Muscle layer of colon (tissue), 2 donors: ENCODE results near the gene ADPRH.
"Not testable (repeated sequence)": the region's sequence is repeated elsewhere in the genome, so short reads cannot be mapped to it uniquely, and the experiment has no call there.

Source experiments
- H3K27ac ChIP-seq: one replicate; pipeline ENCODE4 v1.7.0; 2013; ENCODE audit warnings: low read depth, mild to moderate bottlenecking, low read length, moderate library complexity
- H3K27me3 ChIP-seq, 2 donors: one replicate each; pipeline ENCODE4 v1.7.0; 2013; ENCODE audit warnings: low read length in 2 of 2, mild to moderate bottlenecking in 2 of 2; ENCODE audit not compliant: insufficient read depth in 2 of 2, control insufficient read depth in 1 of 2
- H3K36me3 ChIP-seq: one replicate; pipeline ENCODE4 v1.7.0; 2013; ENCODE audit warnings: mild to moderate bottlenecking, low read length; ENCODE audit not compliant: insufficient read depth
- H3K4me1 ChIP-seq: one replicate; pipeline ENCODE4 v1.7.0; 2013; ENCODE audit warnings: mild to moderate bottlenecking, low read length; ENCODE audit not compliant: insufficient read depth
- H3K4me3 ChIP-seq, 2 donors: one replicate each; pipeline ENCODE4 v1.7.0; 2013; ENCODE audit warnings: low read length in 2 of 2, low read depth in 1 of 2, mild to moderate bottlenecking in 1 of 2, moderate library complexity in 1 of 2
- H3K9ac ChIP-seq: one replicate; pipeline ENCODE4 v1.7.0; 2013; ENCODE audit warnings: low read length
- H3K9me3 ChIP-seq: one replicate; pipeline ENCODE4 v1.7.0; 2013; ENCODE audit warnings: mild to moderate bottlenecking, low read length
- donor health status: abdominal sarcoma.
- donor health status: Adenocarcinoma of cecum.

ADPRH gene

GRCh38 chr3:119550192-119550910, 28.9 kb upstream of the ADPRH start:
- no peaks in the 10 kb centered on the region for H3K36me3 ChIP-seq
- H3K4me1 ChIP-seq, result no peaks in the 10 kb centered on the region
- no peaks in the 10 kb centered on the region for H3K27me3 ChIP-seq
- H3K9me3 ChIP-seq, result no peaks in the 10 kb centered on the region
- no peak overlapping the region for H3K27ac ChIP-seq
- no peak overlapping the region for H3K4me3 ChIP-seq
- no peak overlapping the region for H3K9ac ChIP-seq

DNA sequence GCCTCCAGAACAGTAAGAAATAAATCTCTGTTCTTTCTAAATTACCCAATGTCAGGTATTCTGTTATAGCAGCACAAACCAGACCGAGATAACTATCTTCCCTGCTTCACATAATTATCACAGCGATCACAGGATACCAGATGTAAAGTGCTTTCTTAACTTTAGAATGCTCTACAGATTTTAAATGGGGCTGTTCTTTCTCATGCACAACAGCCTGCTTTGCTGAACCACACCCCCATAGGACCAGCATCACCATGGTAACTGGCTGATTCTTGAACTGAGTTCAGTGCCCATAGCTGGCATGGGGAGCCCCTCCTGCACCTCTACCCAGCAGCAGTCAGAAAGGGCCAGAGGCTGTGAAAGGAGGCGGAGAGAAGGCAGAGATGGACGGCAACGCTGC, 27.7 kb upstream of the ADPRH start:
- Histone ChIP-seq H3K9me3 (no peaks in the 10 kb centered on the region), H3K27me3 (no peaks in the 10 kb centered on the region), H3K4me3 (no peak overlapping the region), H3K27ac (no peak overlapping the region), H3K4me1 (no peaks in the 10 kb centered on the region), H3K36me3 (no peaks in the 10 kb centered on the region), H3K9ac (no peak overlapping the region)

DNA sequence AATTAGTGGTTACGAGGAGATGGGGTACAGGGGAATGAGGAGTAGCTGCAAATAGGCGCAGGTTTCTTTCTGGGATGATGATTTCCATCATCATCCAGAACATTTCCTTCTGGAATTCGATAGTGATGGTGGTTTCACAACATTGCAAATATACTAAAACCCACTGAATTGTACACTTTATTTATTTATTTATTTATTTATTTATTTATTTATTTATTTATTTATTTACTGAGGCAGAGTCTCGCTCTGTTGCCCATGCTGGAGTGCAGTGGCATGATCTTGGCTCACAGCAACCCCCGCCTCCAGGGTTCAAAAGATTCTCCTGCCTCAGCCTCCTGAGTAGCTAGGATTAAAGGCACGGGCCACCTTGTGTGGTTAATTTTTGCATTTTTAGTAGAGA, 26.4 kb upstream of the ADPRH start:
- not testable (repeated sequence) for H3K27ac ChIP-seq, H3K4me3 ChIP-seq, H3K36me3 ChIP-seq, H3K4me1 ChIP-seq, H3K9me3 ChIP-seq, H3K27me3 ChIP-seq, H3K9ac ChIP-seq

- H3K4me1 ChIP-seq, result no peaks in the 10 kb centered on the region
- no peak overlapping the region for H3K27ac ChIP-seq
- no peaks in the 10 kb centered on the region for H3K27me3 ChIP-seq
- H3K9ac ChIP-seq, result no peak overlapping the region
- no peaks in the 10 kb centered on the region for H3K36me3 ChIP-seq
- H3K4me3 ChIP-seq, result no peak overlapping the region
- no peaks in the 10 kb centered on the region for H3K9me3 ChIP-seq
Observed at GRCh38 chr3:119553823-119554415, 25.4 kb upstream of the ADPRH start.

- Histone ChIP-seq H3K4me3 (no peak overlapping the region), H3K36me3 (no peaks in the 10 kb centered on the region), H3K27me3 (no peaks in the 10 kb centered on the region), H3K9ac (no peak overlapping the region), H3K4me1 (no peaks in the 10 kb centered on the region), H3K9me3 (no peaks in the 10 kb centered on the region), H3K27ac (no peak overlapping the region)
Observed at GRCh38 chr3:119555309-119555735, 24.0 kb upstream of the ADPRH start.

DNA sequence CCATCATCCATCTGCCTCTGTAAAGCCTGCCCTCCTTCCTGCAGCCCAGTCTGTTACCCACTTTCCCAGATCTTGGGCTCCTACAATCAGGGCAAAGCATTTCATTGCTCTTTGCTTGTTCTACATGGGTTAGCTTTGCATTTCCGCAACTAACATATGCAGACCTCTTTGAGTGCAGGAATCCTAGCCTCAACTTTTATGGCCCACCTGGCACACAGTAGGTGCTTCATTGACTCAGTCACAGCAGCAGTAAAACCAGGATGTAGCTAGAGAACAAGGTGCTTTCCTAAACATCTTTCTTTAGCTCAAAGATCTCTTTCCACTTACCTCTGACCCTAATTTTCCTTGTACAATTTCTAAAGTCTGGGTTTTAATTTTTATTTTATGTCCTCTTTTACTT, 23.4 kb upstream of the ADPRH start:
- Histone ChIP-seq H3K9ac (no peak overlapping the region), H3K4me1 (no peaks in the 10 kb centered on the region), H3K27me3 (no peaks in the 10 kb centered on the region), H3K9me3 (no peaks in the 10 kb centered on the region), H3K27ac (no peak overlapping the region), H3K4me3 (no peak overlapping the region), H3K36me3 (no peaks in the 10 kb centered on the region)

GRCh38 chr3:119557192-119557876, 22.0 kb upstream of the ADPRH start:
- Histone ChIP-seq H3K4me1 (no peaks in the 10 kb centered on the region), H3K9ac (no peak overlapping the region), H3K36me3 (no peaks in the 10 kb centered on the region), H3K27me3 (no peaks in the 10 kb centered on the region), H3K4me3 (no peak overlapping the region), H3K9me3 (no peaks in the 10 kb centered on the region), H3K27ac (no peak overlapping the region)

DNA sequence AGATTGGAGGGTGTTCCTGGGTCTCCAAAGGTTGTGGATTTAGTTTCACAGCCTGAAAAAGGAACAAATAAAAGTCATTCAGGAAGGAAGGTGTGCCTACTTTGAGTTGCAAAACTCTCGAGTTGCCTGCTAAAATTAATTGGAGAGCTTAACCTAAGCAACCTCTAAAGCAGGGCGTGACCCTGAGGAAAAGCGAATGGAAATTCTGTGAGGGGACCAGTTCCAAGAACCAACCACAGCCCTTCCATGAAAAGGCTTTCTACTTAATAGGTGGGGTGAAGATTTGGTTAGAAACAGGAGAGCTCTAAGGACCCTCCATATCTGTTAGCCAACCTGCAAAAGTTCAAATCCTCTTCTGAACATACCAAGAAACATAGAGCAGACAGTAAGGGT, 21.4 kb upstream of the ADPRH start:
- Histone ChIP-seq H3K4me3 (no peak overlapping the region), H3K27ac (no peak overlapping the region), H3K36me3 (no peaks in the 10 kb centered on the region), H3K4me1 (no peaks in the 10 kb centered on the region), H3K9me3 (no peaks in the 10 kb centered on the region), H3K9ac (no peak overlapping the region), H3K27me3 (no peaks in the 10 kb centered on the region)

GRCh38 chr3:119558626-119559317, 20.5 kb upstream of the ADPRH start:
- Histone ChIP-seq H3K4me3 (no peak overlapping the region), H3K9ac (no peak overlapping the region), H3K27me3 (no peaks in the 10 kb centered on the region), H3K9me3 (no peaks in the 10 kb centered on the region), H3K36me3 (no peaks in the 10 kb centered on the region), H3K27ac (no peak overlapping the region), H3K4me1 (no peaks in the 10 kb centered on the region)

- Histone ChIP-seq H3K4me1 (no peaks in the 10 kb centered on the region), H3K36me3 (no peaks in the 10 kb centered on the region), H3K27me3 (no peaks in the 10 kb centered on the region), H3K9ac (no peak within 1 kb of the TSS), H3K9me3 (no peaks in the 10 kb centered on the region), H3K4me3 (no peak within 1 kb of the TSS), H3K27ac (no peak within 1 kb of the TSS)
Observed at GRCh38 chr3:119559441-119559963, 19.8 kb upstream of the ADPRH start, which contains the start of gene CD80. TSS of gene CD80 (minus strand) at chr3:119559614. CDS start at chr3:119557728, 1,886 bp downstream.

DNA sequence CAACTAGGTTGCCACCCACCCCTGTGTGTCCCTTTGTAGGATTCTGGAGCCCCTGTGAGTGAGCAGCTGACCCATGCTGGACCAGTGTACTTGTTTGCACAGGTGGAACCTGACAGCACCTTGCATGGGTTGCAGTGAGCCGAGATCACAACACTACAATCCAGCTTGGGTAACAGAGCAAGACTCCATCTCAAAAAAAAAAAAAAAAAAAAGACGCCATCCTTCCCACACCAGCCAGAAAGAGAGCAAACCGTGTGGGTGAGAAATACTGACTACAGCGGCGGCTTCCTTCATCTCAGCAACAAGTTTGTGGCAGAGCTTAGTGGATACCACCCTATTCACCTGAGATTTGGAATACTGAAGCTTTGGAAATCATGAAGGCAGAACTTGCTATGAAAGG, 19.1 kb upstream of the ADPRH start:
- H3K27ac ChIP-seq, result no peak overlapping the region
- no peaks in the 10 kb centered on the region for H3K36me3 ChIP-seq
- H3K9ac ChIP-seq, result no peak overlapping the region
- H3K4me1 ChIP-seq, result no peaks in the 10 kb centered on the region
- no peaks in the 10 kb centered on the region for H3K9me3 ChIP-seq
- H3K4me3 ChIP-seq, result no peak overlapping the region
- H3K27me3 ChIP-seq, result no peaks in the 10 kb centered on the region
